ENCODE results near the gene SH3TC1. TPM values are rescaled to one million over a fixed set of nuclear protein-coding genes. Genes with fewer than 3 reads are reported as not detected.

SH3TC1 gene
- total and polyA plus RNA-seq, 2 of the 8 experiments (the other 6 are each of a cell fraction or from before 2014, with no cell fraction given): 0.15 TPM; not detected in 1

- TF ChIP-seq CHD7 (IDR thresholded peaks at IDR 0.05; ENCODE audit: insufficient replicate concordance, low read length) (no peak), SP1 (IDR thresholded peaks at IDR 0.05; ENCODE audit: low read depth, low read length) (no peak), RBBP5 (IDR thresholded peaks at IDR 0.05; ENCODE audit: borderline replicate concordance, low read depth, low read length) (no peak), BCL11A (IDR thresholded peaks at IDR 0.05; ENCODE audit: low read depth in 2 of 2, low read length in 2 of 2) (no peak), SP4 (IDR thresholded peaks at IDR 0.05; ENCODE audit: low read length) (no peak), TCF12 (IDR thresholded peaks at IDR 0.05; ENCODE audit: low read depth, low read length) (no peak), KDM5A (IDR thresholded peaks at IDR 0.05; ENCODE audit: low read length) (no peak), ATF2 (IDR thresholded peaks at IDR 0.05; ENCODE audit: low read length) (no peak)
Observed at GRCh38 chr4:8205749-8206611, 6.9 kb downstream of the SH3TC1 start (continued).
